HG02840 (cell line): ENCODE data around the gene NEBL.
"Not testable (repeated sequence)": the region's sequence is repeated elsewhere in the genome, so short reads cannot be mapped to it uniquely, and the experiment has no call there.

Experiments
- ATAC-seq: cut with Tn5 transposase; IDR thresholded peaks from one replicate; pipeline ENCODE4 v1.9.1; 2021; ENCODE audit warnings: mild to moderate bottlenecking, moderate library complexity, moderate number of reproducible peaks; ENCODE audit not compliant: unreplicated experiment, low FRiP score

Gene NEBL, protein sequence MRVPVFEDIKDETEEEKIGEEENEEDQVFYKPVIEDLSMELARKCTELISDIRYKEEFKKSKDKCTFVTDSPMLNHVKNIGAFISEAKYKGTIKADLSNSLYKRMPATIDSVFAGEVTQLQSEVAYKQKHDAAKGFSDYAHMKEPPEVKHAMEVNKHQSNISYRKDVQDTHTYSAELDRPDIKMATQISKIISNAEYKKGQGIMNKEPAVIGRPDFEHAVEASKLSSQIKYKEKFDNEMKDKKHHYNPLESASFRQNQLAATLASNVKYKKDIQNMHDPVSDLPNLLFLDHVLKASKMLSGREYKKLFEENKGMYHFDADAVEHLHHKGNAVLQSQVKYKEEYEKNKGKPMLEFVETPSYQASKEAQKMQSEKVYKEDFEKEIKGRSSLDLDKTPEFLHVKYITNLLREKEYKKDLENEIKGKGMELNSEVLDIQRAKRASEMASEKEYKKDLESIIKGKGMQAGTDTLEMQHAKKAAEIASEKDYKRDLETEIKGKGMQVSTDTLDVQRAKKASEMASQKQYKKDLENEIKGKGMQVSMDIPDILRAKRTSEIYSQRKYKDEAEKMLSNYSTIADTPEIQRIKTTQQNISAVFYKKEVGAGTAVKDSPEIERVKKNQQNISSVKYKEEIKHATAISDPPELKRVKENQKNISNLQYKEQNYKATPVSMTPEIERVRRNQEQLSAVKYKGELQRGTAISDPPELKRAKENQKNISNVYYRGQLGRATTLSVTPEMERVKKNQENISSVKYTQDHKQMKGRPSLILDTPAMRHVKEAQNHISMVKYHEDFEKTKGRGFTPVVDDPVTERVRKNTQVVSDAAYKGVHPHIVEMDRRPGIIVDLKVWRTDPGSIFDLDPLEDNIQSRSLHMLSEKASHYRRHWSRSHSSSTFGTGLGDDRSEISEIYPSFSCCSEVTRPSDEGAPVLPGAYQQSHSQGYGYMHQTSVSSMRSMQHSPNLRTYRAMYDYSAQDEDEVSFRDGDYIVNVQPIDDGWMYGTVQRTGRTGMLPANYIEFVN

DNA sequence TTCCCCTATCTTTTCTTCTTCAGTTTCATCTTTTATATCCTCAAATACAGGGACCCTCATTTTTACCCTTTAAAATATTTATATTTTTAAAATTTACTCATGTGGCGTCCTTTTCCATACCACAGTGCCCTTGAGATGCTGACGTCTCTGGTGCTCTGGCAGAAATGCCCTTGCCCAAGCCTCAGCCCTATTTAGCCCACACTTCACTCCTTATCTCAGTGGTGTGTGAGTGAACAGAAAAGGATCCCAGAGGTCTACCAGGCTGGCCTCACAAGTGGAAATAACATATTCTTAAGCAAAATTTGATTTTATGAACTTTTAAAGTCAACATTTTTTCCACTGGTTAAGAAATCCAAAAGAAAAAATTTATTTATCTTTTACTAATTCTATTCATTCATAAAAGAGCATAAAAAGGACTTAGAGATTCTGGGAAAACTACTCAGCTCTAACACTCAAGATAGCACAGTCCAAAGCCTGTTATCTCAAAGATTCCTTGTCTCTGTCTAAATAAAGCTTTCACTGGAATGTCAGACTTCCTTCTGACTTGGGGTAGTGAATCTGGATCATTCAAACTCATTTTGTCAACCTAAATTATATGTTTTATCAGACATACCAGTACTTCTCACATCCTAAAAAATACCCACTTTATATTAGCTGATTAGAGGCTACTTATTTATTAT lies at the start of gene NEBL:
Gene NEBL (minus strand): TSS at position 166 of the 680 bp plus-strand sequence. CDS start 106 bp downstream, at position 60.
- ATAC-seq = no peak

- no peak for ATAC-seq
Measured at GRCh38 chr10:20945546-20946332, 48.6 kb upstream of the NEBL start.

DNA sequence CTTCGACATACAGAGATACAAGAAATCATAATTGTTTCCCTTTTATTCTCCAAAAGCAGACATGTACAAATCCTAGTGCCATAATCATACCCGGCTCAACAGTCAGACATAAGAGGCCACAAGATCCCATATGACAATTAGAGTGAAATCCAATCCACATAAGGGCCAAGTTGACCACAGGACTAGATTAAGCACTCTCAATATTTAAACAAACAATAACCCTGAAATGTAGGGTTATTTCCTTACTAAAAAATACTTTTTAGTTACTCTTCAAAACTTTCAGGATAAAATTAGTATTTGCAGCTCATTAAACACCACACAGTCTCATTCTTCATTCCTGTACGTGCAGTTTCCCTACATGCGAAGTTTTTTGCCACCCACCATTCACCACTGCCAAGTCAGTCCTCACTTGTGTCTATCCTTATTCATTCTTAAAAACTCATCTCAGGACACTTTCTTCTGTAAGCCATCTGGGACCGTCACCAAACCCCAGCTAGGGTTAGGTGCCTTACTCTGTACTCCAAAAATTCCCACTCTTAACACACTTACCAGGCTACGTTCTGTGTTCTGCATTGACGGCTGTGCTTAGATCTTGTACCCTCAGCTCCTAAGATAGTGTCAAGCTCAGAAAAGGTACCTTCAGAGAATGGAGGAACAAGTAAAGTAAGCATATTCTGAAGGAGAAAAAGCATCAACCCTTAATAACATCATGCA lies 47.8 kb upstream of the NEBL start:
- ATAC-seq = no peak

GRCh38 chr10:20939414-20939813 lies 42.3 kb upstream of the NEBL start:
- ATAC-seq = not testable (repeated sequence)

- ATAC-seq = no peak
Measured at GRCh38 chr10:20936396-20936795, 39.3 kb upstream of the NEBL start.

- no peak for ATAC-seq
Measured at GRCh38 chr10:20935931-20936330, 38.8 kb upstream of the NEBL start.

GRCh38 chr10:20935301-20935700 lies 38.2 kb upstream of the NEBL start:
- ATAC-seq = no peak

GRCh38 chr10:20933705-20934104 lies 36.6 kb upstream of the NEBL start:
- no peak for ATAC-seq

DNA sequence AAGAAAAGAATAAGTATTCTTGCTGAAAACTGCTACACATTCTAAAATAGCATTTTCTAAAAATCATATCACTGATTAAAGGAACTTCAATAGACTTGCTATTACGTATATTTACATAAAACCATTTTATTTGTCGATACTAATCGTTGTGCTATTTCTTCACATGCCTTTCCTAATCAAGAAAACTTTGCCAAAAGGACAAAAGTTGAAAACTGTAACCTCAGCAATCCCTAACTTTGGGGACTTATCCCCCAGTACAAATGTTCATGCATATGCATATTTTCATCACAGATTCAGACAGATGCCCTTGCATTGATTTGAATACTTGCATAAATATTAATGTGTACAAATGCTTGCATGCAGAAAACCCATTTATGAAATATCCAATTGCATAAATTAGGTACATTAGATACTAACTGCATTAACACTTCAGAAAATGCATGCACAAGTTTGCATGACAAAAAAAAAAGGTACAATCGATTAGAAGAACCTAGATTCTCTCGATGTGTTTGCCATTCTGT lies 35.6 kb upstream of the NEBL start:
- no peak for ATAC-seq

- no peak for ATAC-seq
Measured at GRCh38 chr10:20931156-20931795, 34.2 kb upstream of the NEBL start.

DNA sequence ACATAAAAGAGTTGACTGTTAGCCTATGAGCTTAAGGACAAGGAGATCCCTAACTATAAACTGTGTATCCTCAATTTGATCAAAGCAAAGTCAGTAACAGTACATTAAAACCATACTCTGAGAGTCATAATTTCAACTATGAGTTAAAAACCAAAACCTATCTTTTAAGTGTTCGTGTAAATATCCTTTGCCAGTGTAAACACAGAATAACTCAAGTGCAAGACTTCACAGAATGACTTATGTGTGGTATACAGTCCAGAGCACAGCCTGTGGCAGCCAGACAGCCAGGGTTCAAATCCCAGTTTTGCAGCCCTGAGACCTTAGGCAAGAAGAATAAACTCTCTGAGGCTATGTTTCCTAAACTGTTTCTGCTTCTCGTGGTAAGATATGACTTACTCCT lies 30.3 kb upstream of the NEBL start:
- ATAC-seq = no peak

- no peak for ATAC-seq
Measured at GRCh38 chr10:20922451-20922850, 25.3 kb upstream of the NEBL start.

DNA sequence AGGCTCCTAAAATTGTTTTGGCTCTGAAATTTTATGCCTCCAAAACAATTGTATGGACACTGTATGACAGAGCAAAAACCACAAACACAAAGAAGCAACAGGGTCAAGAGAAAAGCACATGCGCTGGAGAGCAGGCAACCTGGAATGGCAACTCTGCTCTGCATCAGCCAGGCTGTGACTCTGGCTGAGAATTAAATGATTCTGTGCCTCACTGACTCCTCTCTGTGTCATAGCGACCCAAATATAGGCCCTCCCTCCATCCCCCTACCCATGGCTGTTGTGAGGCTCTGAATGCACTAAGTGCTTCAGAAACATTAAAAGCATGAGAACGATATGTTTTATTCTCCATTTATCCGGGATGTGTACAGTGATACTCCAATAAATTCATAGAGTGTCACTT lies 24.9 kb upstream of the NEBL start:
- ATAC-seq = no peak

DNA sequence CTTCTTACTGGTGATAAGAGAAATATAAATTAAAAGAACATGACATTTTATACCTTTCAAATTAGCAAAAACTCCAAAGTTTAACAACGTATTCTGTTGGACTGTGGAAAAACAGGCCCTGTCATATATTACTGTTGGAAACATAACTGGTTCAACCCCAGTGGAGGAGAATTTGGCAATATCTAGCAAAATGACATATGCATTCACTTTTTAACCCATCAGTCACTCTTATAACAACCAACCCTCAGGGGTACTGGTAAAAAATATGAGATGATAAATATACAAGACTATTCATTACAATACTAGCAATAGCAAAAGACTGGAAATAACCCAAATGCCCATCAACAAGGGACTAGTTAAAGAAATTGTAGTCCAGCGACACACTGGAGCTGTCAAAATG lies 22.9 kb upstream of the NEBL start:
- no peak for ATAC-seq

DNA sequence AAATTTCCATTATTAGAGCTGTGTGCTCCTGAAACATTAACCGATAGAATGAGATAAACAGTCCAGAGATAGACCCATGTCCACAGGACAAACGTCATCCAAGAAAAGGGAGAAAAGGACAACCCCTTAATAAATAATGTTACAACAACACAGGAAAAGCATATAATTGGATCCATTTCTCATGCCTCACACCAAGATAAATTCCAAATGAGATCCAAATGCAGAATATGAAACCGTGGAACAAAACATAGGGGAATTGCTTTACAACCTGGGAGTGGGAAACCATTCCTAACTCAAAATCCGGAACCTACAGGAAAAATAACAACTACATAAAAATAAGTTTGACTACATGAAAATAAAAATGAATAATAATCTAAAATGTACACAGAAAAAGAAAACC lies 22.4 kb upstream of the NEBL start:
- ATAC-seq = no peak

GRCh38 chr10:20916976-20917375 lies 19.9 kb upstream of the NEBL start:
- no peak for ATAC-seq

- no peak for ATAC-seq
Measured at GRCh38 chr10:20912969-20913368, 15.9 kb upstream of the NEBL start.

DNA sequence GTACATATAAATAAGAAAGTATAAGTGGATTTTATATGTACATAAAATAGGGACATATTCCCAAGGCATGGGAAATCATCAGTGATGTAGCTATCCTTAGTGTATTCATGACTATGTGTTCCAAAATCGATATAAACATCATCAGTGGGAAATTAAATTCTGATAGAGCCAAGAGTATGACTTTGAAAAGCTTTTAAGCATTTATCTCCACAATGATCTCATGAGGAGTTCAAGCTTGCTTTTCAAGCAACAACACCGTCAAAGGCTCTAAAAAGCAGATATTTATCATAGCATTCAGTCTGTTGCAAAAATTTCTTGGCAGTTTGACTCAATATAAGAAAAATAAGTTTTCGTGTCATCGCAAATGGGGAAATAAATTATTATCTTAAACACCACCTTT lies 14.5 kb upstream of the NEBL start:
- ATAC-seq = no peak

DNA sequence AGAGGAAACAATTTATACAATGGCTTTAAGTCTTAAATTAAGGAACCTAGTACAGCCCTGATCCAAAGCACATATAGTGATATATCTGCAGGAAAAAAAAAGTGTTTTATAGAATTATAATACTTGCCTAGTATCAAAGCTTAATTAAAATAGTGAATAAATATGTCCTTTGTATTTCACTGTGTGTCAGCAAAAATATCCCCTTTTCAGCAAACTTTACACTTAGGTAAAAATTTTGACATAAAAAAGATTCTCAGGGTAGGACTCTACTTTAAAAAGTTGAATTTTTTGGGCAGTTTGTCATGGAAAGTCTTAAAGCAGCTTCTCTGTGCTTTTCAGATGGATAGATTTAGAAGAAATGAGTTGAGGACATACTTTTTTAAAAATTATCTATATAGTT lies 12.7 kb upstream of the NEBL start:
- ATAC-seq = no peak
